H9 (cell line): ENCODE measurements around the gene NOBOX. TPM values are rescaled to one million over a fixed set of nuclear protein-coding genes. Genes with fewer than 3 reads are reported as not detected.
A peak's percentile ranks its signal among the peaks of the same experiment; 100 is the strongest.
"Not testable (repeated sequence)": the region's sequence is repeated elsewhere in the genome, so short reads cannot be mapped to it uniquely, and the experiment has no call there.

Experiments
- DNase-seq: peaks from one replicate; pipeline ENCODE4 v3.0.0-alpha.2; 2017
- H2AFZ ChIP-seq: one replicate; pipeline ENCODE4 v1.6.1; 2013; ENCODE audit warnings: mild to moderate bottlenecking, low read length, control low read depth, moderate library complexity
- H2AK5ac ChIP-seq: 2 replicates; pipeline ENCODE4 v1.6.1; 2013; ENCODE audit warnings: low read length, control low read depth, mixed read lengths; ENCODE audit not compliant: insufficient read length
- H2BK120ac ChIP-seq: one replicate; pipeline ENCODE4 v1.6.1; 2013; ENCODE audit warnings: low read depth, mild to moderate bottlenecking, low read length, control low read depth, inconsistent platforms; ENCODE audit not compliant: poor library complexity, severe bottlenecking
- H2BK12ac ChIP-seq: 2 replicates; pipeline ENCODE4 v1.6.1; 2013; ENCODE audit warnings: low read length, control low read depth, mixed read lengths, low read depth; ENCODE audit not compliant: insufficient read length
- H2BK15ac ChIP-seq: 2 replicates; pipeline ENCODE4 v1.6.1; 2013; ENCODE audit warnings: low read depth, low read length, control low read depth
- H2BK20ac ChIP-seq: one replicate; pipeline ENCODE4 v1.6.1; 2013; ENCODE audit warnings: low read depth, mild to moderate bottlenecking, low read length, control low read depth, inconsistent platforms; ENCODE audit not compliant: poor library complexity, severe bottlenecking
- H2BK5ac ChIP-seq: 2 replicates; pipeline ENCODE4 v1.6.1; 2013; ENCODE audit warnings: low read length, control low read depth, mixed read lengths; ENCODE audit not compliant: insufficient read length
- H3K14ac ChIP-seq: 2 replicates; pipeline ENCODE4 v1.6.1; 2013; ENCODE audit warnings: low read length, control low read depth; ENCODE audit not compliant: insufficient read depth
- H3K18ac ChIP-seq: 2 replicates; pipeline ENCODE4 v1.6.1; 2013; ENCODE audit warnings: low read depth, mild to moderate bottlenecking, mixed read lengths, low read length, control low read depth; ENCODE audit not compliant: insufficient read length
- H3K23ac ChIP-seq: 2 replicates; pipeline ENCODE4 v1.6.1; 2013; ENCODE audit warnings: low read length, control low read depth, mixed read lengths, low read depth; ENCODE audit not compliant: insufficient read length
- H3K23me2 ChIP-seq: 2 replicates; pipeline ENCODE4 v1.6.1; 2013; ENCODE audit warnings: low read depth, mild to moderate bottlenecking, mixed read lengths, low read length, control low read depth; ENCODE audit not compliant: insufficient read length, poor library complexity, severe bottlenecking
- H3K27ac ChIP-seq: 2 replicates; pipeline ENCODE4 v1.5.1; 2013; ENCODE audit warnings: low read length, control low read depth, mixed read lengths, low read depth; ENCODE audit not compliant: insufficient read length
- H3K27me3 ChIP-seq: 2 replicates; pipeline ENCODE4 v1.6.1; 2013; ENCODE audit warnings: low read length, control low read depth, inconsistent platforms; ENCODE audit not compliant: insufficient read depth
- H3K4ac ChIP-seq: 2 replicates; pipeline ENCODE4 v1.6.1; 2013; ENCODE audit warnings: low read depth, mild to moderate bottlenecking, control low read depth, inconsistent platforms, low read length, moderate library complexity
- H3K4me1 ChIP-seq: 2 replicates; pipeline ENCODE4 v1.6.1; 2013; ENCODE audit warnings: low read length, control low read depth, inconsistent platforms; ENCODE audit not compliant: insufficient read depth
- H3K4me2 ChIP-seq: 2 replicates; pipeline ENCODE4 v1.6.1; 2013; ENCODE audit warnings: low read length, control low read depth, mixed read lengths; ENCODE audit not compliant: insufficient read length, insufficient read depth
- H3K56ac ChIP-seq: 2 replicates; pipeline ENCODE4 v1.6.1; 2013; ENCODE audit warnings: low read depth, mild to moderate bottlenecking, mixed read lengths, low read length, control low read depth; ENCODE audit not compliant: insufficient read length
- H3K79me1 ChIP-seq: 2 replicates; pipeline ENCODE4 v1.6.1; 2013; ENCODE audit warnings: low read depth, mild to moderate bottlenecking, moderate library complexity, low read length, control low read depth, inconsistent platforms; ENCODE audit not compliant: insufficient read depth, poor library complexity, severe bottlenecking
- H3K79me2 ChIP-seq: 2 replicates; pipeline ENCODE4 v1.6.1; 2013; ENCODE audit warnings: low read length, control low read depth, inconsistent platforms; ENCODE audit not compliant: insufficient read depth
- H3K9ac ChIP-seq: 2 replicates; pipeline ENCODE4 v1.6.1; 2013; ENCODE audit warnings: low read length, control low read depth, mixed read lengths; ENCODE audit not compliant: insufficient read length; ENCODE audit errors: extremely low read depth
- H3K9me3 ChIP-seq: one replicate; pipeline ENCODE4 v1.6.1; 2013; ENCODE audit warnings: low read depth, low read length, inconsistent platforms; ENCODE audit not compliant: control insufficient read depth
- H3T11ph ChIP-seq: one replicate; pipeline ENCODE4 v1.6.1; 2013; ENCODE audit warnings: mild to moderate bottlenecking, low read length, control low read depth, inconsistent platforms
- H4K20me1 ChIP-seq: one replicate; pipeline ENCODE4 v1.6.1; 2013; ENCODE audit not compliant: control insufficient read depth, insufficient read length, insufficient read depth
- H4K5ac ChIP-seq: 2 replicates; pipeline ENCODE4 v1.6.1; 2013; ENCODE audit warnings: low read depth, mild to moderate bottlenecking, mixed read lengths, low read length, control low read depth; ENCODE audit not compliant: insufficient read length
- H4K8ac ChIP-seq: replicated peaks from 2 replicates; pipeline ENCODE4 v1.6.1; 2013; ENCODE audit warnings: low read length, control low read depth, mixed read lengths, low read depth; ENCODE audit not compliant: insufficient read length
- H4K91ac ChIP-seq: 2 replicates; pipeline ENCODE4 v1.6.1; 2013; ENCODE audit warnings: low read depth, mild to moderate bottlenecking, moderate library complexity, mixed read lengths, low read length, control low read depth; ENCODE audit not compliant: insufficient read length
- H3K27ac Mint-ChIP-seq, 3 experiments: 2 replicates in 2 of 3; 3 replicates in 1 of 3; pipeline ENCODE4 v1.8.0; 2020 to 2021; ENCODE audit warnings: mixed read lengths in 3 of 3, mild to moderate bottlenecking in 1 of 3, moderate library complexity in 1 of 3
- H3K27me3 Mint-ChIP-seq: 2 replicates; pipeline ENCODE4 v1.8.0; 2021; ENCODE audit warnings: low read depth, mild to moderate bottlenecking, moderate library complexity, mixed read lengths
- H3K36me3 Mint-ChIP-seq, 3 experiments: 2 replicates in 2 of 3; 3 replicates in 1 of 3; pipeline ENCODE4 v1.8.0; 2020 to 2021; ENCODE audit warnings: low read depth in 3 of 3, mixed read lengths in 3 of 3; ENCODE audit not compliant: insufficient read depth in 1 of 3
- H3K4me1 Mint-ChIP-seq, 2 experiments: 2 replicates each; pipeline ENCODE4 v1.8.0; 2020; ENCODE audit warnings: mixed read lengths in 2 of 2
- H3K4me3 Mint-ChIP-seq, 2 experiments: 2 replicates in 1 of 2; 3 replicates in 1 of 2; pipeline ENCODE4 v1.8.0; 2020 to 2021; ENCODE audit warnings: mild to moderate bottlenecking in 2 of 2, mixed read lengths in 2 of 2, moderate library complexity in 1 of 2
- H3K9me3 Mint-ChIP-seq, 2 experiments: 2 replicates in 1 of 2; 3 replicates in 1 of 2; pipeline ENCODE4 v1.8.0; 2020; ENCODE audit warnings: mild to moderate bottlenecking in 2 of 2, mixed read lengths in 2 of 2, moderate library complexity in 1 of 2
- CTCF ChIP-seq: fragments of 200-600 bp; sonication (generic); conservative IDR thresholded peaks from 3 replicates; pipeline ENCODE4 v1.8.0; 2021; ENCODE audit warnings: antibody characterized with exemption, mild to moderate bottlenecking
- WGBS: extraction: QIAGEN DNeasy Blood & Tissue Kit; methylation state at CpG from one replicate; pipeline ENCODE4 v1.1.7; 2013; ENCODE audit warnings: missing lambda C conversion rate, low lambda C conversion rate, mixed read lengths; ENCODE audit not compliant: insufficient read length; ENCODE audit errors: extremely low coverage; 5-methylcytosine and 5-hydroxymethylcytosine counted together
- total RNA-seq: library from RNA; stranded (reverse); gene quantifications from 2 replicates; pipeline ENCODE4 v1.2.1, GENCODE V29; 2021

Gene NOBOX
- total RNA-seq, 1 experiment from 2014 or later: not detected

- H3K4me3 Mint-ChIP-seq: no peak overlapping the region
- no peak overlapping the region for H2BK120ac ChIP-seq
Measured at GRCh38 chr7:144378651-144379050, 24.8 kb downstream of the NOBOX start.

GRCh38 chr7:144369221-144369620 lies 34.3 kb downstream of the NOBOX start:
- H4K8ac ChIP-seq, H3K4me1 Mint-ChIP-seq, H3K79me1 ChIP-seq, H3K27me3 ChIP-seq, H3K9me3 Mint-ChIP-seq, H3K23me2 ChIP-seq, H3K56ac ChIP-seq, H3K23ac ChIP-seq, H3K79me2 ChIP-seq, H2BK15ac ChIP-seq, H3K14ac ChIP-seq, H2BK120ac ChIP-seq, H3K9ac ChIP-seq, H3K27me3 Mint-ChIP-seq, H4K5ac ChIP-seq, H3K4me2 ChIP-seq, H3K27ac ChIP-seq, H3T11ph ChIP-seq, H3K4ac ChIP-seq, H2AFZ ChIP-seq, H2BK5ac ChIP-seq, H3K4me3 Mint-ChIP-seq, DNase-seq, H3K18ac ChIP-seq, H3K36me3 Mint-ChIP-seq, H2BK20ac ChIP-seq, H3K9me3 ChIP-seq, H3K4me1 ChIP-seq, H3K27ac Mint-ChIP-seq, H4K20me1 ChIP-seq, H4K91ac ChIP-seq, H2AK5ac ChIP-seq, H2BK12ac ChIP-seq: not testable (repeated sequence)
- whole genome bisulfite sequencing: no CpG with 5 or more reads among the region's 7 CpGs

More at GRCh38 chr7:144378651-144379050, 24.8 kb downstream of the NOBOX start:
- Histone ChIP-seq H3K56ac (no peak overlapping the region), H3K4ac (no peak overlapping the region), H2AFZ (no peak overlapping the region), H2BK12ac (no peak overlapping the region), H3K4me1 (no peaks in the 10 kb centered on the region), H3T11ph (no peak overlapping the region), H3K23me2 (no peaks in the 10 kb centered on the region), H3K14ac (no peak overlapping the region), H3K27ac (no peak overlapping the region), H4K20me1 (no peaks in the 10 kb centered on the region), H2BK5ac (no peak overlapping the region), H4K8ac (no peak overlapping the region), H3K18ac (no peak overlapping the region), H2AK5ac (no peak overlapping the region), H3K23ac (no peak overlapping the region), H3K79me1 (no peaks in the 10 kb centered on the region), H3K9ac (no peak overlapping the region), H4K91ac (no peak overlapping the region), H2BK20ac (no peak overlapping the region), H4K5ac (no peak overlapping the region), H3K9me3 (no peaks in the 10 kb centered on the region), H3K4me2 (no peak overlapping the region), H3K27me3 (no peaks in the 10 kb centered on the region), H3K79me2 (no peaks in the 10 kb centered on the region), H2BK15ac (no peak overlapping the region)
- no CpG with 5 or more reads among the region's 9 CpGs for WGBS
- no peak for DNase-seq
- TF ChIP-seq CTCF: no peak
- H3K36me3 Mint-ChIP-seq: peaks cover 18 to 41% (median 33%) of the 10 kb centered on the region in 3 experiments; a peak in 6 of 7 replicates
- H3K27ac Mint-ChIP-seq: peak overlapping the region in 2 of 3 experiments; percentile 32 to 42; a peak in 4 of 7 replicates
- H3K4me1 Mint-ChIP-seq: no peaks in the 10 kb centered on the region
- no peaks in the 10 kb centered on the region for H3K27me3 Mint-ChIP-seq
- no peaks in the 10 kb centered on the region for H3K9me3 Mint-ChIP-seq
